ENCODE measurements around the gene VPS29.

DNA sequence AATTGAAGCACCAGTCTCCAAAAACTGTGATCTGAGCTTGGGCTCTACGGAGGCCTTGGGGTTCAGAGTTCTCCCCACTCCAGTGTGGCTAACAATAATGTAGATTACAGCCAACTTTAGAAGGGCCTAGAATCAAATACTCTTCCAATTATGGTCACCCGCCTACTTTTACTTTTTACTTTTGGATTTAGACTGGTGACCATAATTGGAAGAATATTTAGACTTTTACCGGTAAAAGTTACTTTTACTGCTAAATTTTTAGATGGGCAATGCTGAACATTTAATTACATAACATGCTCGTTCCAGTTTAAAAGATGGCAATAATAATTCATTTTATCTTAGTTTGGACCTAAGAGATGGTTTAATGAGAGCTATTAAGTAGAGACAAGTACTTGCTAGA is 42.1 kb upstream of the VPS29 start:
- TF ChIP-seq POLR2A (IDR thresholded peaks at IDR 0.05): no peak
- TF ChIP-seq, protein P1, sequence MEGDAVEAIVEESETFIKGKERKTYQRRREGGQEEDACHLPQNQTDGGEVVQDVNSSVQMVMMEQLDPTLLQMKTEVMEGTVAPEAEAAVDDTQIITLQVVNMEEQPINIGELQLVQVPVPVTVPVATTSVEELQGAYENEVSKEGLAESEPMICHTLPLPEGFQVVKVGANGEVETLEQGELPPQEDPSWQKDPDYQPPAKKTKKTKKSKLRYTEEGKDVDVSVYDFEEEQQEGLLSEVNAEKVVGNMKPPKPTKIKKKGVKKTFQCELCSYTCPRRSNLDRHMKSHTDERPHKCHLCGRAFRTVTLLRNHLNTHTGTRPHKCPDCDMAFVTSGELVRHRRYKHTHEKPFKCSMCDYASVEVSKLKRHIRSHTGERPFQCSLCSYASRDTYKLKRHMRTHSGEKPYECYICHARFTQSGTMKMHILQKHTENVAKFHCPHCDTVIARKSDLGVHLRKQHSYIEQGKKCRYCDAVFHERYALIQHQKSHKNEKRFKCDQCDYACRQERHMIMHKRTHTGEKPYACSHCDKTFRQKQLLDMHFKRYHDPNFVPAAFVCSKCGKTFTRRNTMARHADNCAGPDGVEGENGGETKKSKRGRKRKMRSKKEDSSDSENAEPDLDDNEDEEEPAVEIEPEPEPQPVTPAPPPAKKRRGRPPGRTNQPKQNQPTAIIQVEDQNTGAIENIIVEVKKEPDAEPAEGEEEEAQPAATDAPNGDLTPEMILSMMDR (IDR thresholded peaks at IDR 0.05 in 4 of 5, conservative IDR thresholded peaks at IDR 0.05 in 1 of 5): no peak

Data from gastrocnemius medialis (tissue), 4 donors.